Thoracic aorta (tissue), 2 donors: ENCODE results near the gene GATA2. TPM values are rescaled to one million over a fixed set of nuclear protein-coding genes. Genes with fewer than 3 reads are reported as not detected.

Experiments
- ATAC-seq: fragments of 150-250 bp; one replicate; pipeline ENCODE4 v1.8.0; 2017; ENCODE audit warnings: low read depth; ENCODE audit not compliant: insufficient number of reproducible peaks, low FRiP score
- DNase-seq: peaks from one replicate; pipeline ENCODE4 v3.0.0-alpha.2; 2020; ENCODE audit warnings: low spot score
- H3K27ac ChIP-seq, 2 donors: fragments of 200-600 bp; sonication (generic); 1 replicate in 1 of 2; 2 replicates in 1 of 2; pipeline ENCODE4 v1.5.1; 2016; ENCODE audit warnings: mild to moderate bottlenecking in 2 of 2, moderate library complexity in 2 of 2
- H3K27me3 ChIP-seq: fragments of 200-600 bp; sonication (generic); replicated peaks from 2 replicates; pipeline ENCODE4 v1.6.0; 2016; ENCODE audit warnings: mild to moderate bottlenecking; ENCODE audit not compliant: insufficient read depth
- H3K36me3 ChIP-seq: fragments of 200-600 bp; sonication (generic); one replicate; pipeline ENCODE4 v1.5.1; 2016
- H3K4me1 ChIP-seq, 2 donors: fragments of 200-600 bp; sonication (generic); 1 replicate in 1 of 2; 2 replicates in 1 of 2; pipeline versions ENCODE4 v1.5.1 to v1.6.0; 2016; ENCODE audit warnings: low read depth in 2 of 2, mild to moderate bottlenecking in 1 of 2; ENCODE audit not compliant: control insufficient read depth in 1 of 2
- H3K4me3 ChIP-seq: fragments of 200-600 bp; sonication (generic); 2 replicates; pipeline ENCODE4 v1.5.1; 2016; ENCODE audit warnings: mild to moderate bottlenecking
- H3K9me3 ChIP-seq: fragments of 200-600 bp; sonication (generic); 2 replicates; pipeline ENCODE4 v1.5.1; 2016
- CTCF ChIP-seq: fragments of 200-600 bp; sonication (generic); IDR thresholded peaks from one replicate; pipeline ENCODE4 v1.5.1; 2019; ENCODE audit warnings: antibody characterized with exemption
- total RNA-seq, 2 donors: library from RNA; depleted of rRNA; stranded (reverse); fragments of >200 nt; gene quantifications; one replicate each; pipeline versions ENCODE4 v1.1.0 to v1.2.3, GENCODE V29; 2016

Gene GATA2
- total RNA-seq, 2 donors from 2014 or later: 5.2 to 21.3 TPM

GRCh38 chr3:128485282-128486204 lies 7.5 kb downstream of the GATA2 start:
- TF ChIP-seq CTCF: no peak
- Histone ChIP-seq H3K27ac (peak overlapping the region in 1 of 2 donors; percentile 22), H3K36me3 (no peaks in the 10 kb centered on the region), H3K4me1 (peaks cover 39 to 63% of the 10 kb centered on the region in 2 donors), H3K27me3 (peaks cover 67% of the 10 kb centered on the region), H3K4me3 (peak overlapping the region; percentile 80), H3K9me3 (no peaks in the 10 kb centered on the region)
- ATAC-seq (no peak), DNase-seq (no peak)

- H3K27me3 ChIP-seq: peaks cover 58% of the 10 kb centered on the region
- no peak overlapping the region for H3K27ac ChIP-seq
- TF ChIP-seq CTCF: no peak
Measured at GRCh38 chr3:128484404-128485281, 8.4 kb downstream of the GATA2 start.

GRCh38 chr3:128483657-128484403 lies 9.2 kb downstream of the GATA2 start:
- no peak for ATAC-seq
- no peak for DNase-seq
- H3K9me3 ChIP-seq: no peaks in the 10 kb centered on the region
- peaks cover 49% of the 10 kb centered on the region for H3K27me3 ChIP-seq
- H3K4me1 ChIP-seq: peaks cover 23 to 46% of the 10 kb centered on the region in 2 donors
- H3K27ac ChIP-seq: peak overlapping the region in 1 of 2 donors; percentile 4
- H3K4me3 ChIP-seq: peak overlapping the region; percentile 18
- H3K36me3 ChIP-seq: no peaks in the 10 kb centered on the region
- no peak for TF ChIP-seq CTCF

More at GRCh38 chr3:128484404-128485281, 8.4 kb downstream of the GATA2 start:
- no peaks in the 10 kb centered on the region for H3K9me3 ChIP-seq
- H3K36me3 ChIP-seq: no peaks in the 10 kb centered on the region
- H3K4me1 ChIP-seq: peaks cover 30 to 54% of the 10 kb centered on the region in 2 donors
- no peak for DNase-seq
- no peak overlapping the region for H3K4me3 ChIP-seq
- ATAC-seq: no peak

- H3K4me3 ChIP-seq: peak overlapping the region; percentile 18
- H3K36me3 ChIP-seq: no peaks in the 10 kb centered on the region
- no peak for TF ChIP-seq CTCF
- peaks cover 16 to 37% of the 10 kb centered on the region in 2 donors for H3K4me1 ChIP-seq
- peaks cover 41% of the 10 kb centered on the region for H3K27me3 ChIP-seq
- no peak for ATAC-seq
- DNase-seq: no peak
- H3K9me3 ChIP-seq: no peaks in the 10 kb centered on the region
- H3K27ac ChIP-seq: no peak overlapping the region
Measured at GRCh38 chr3:128482666-128483656, 10.0 kb downstream of the GATA2 start.
